ENCODE results near the gene ARHGEF40.

ARHGEF40 gene

GRCh38 chr14:21070083-21070609 lies at the start of gene ARHGEF40:
Gene ARHGEF40 (plus strand): TSS chr14:21070304. CDS start chr14:21070397, 93 bp downstream.
- Histone ChIP-seq H3K9me3 (ENCODE audit: insufficient read depth, low read depth, low read length) (no peaks in the 10 kb centered on the region), H3F3A (ENCODE audit: low read depth) (no peaks in the 10 kb centered on the region), H3K9ac (ENCODE audit: low read depth, low read length, poor library complexity, severe bottlenecking) (peak within 1 kb of the TSS; percentile 83), H3K4me2 (ENCODE audit: low read depth, low read length, poor library complexity, severe bottlenecking) (peak within 1 kb of the TSS; percentile 96), H3K27me3 (ENCODE audit: insufficient read depth, low read length, poor library complexity, severe bottlenecking) (no peaks in the 10 kb centered on the region), H3K36me3 (ENCODE audit: insufficient read depth, low read length) (no peaks in the 10 kb centered on the region), H2AFZ (ENCODE audit: low read length) (peak within 1 kb of the TSS; percentile 90), H3K4me3 (ENCODE audit: low read length, poor library complexity, severe bottlenecking) (peak within 1 kb of the TSS; percentile 95), H3K9me2 (replicated peaks; ENCODE audit: low read depth, low read length) (no peaks in the 10 kb centered on the region), H3K4me1 (ENCODE audit: insufficient read depth, low read length, poor library complexity, severe bottlenecking) (peaks cover 32% of the 10 kb centered on the region), H3K79me2 (ENCODE audit: insufficient read depth, low read length) (no peaks in the 10 kb centered on the region), H4K20me1 (ENCODE audit: insufficient read depth, low read length, poor library complexity, severe bottlenecking) (no peaks in the 10 kb centered on the region)
- TF ChIP-seq EZH2phosphoT487 (IDR thresholded peaks at IDR 0.05; ENCODE audit: borderline replicate concordance) (no peak), CTCF (conservative IDR thresholded peaks at IDR 0.05; ENCODE audit: low read length) (no peak)

GRCh38 chr14:21020977-21021545 lies 49.0 kb upstream of the ARHGEF40 start:
- H3K79me2 ChIP-seq (ENCODE audit: insufficient read depth, low read length) = 0 out of 2 replicates have a peak, but pooled peaks cover 5% of the 10 kb centered on the region
- H3K9ac ChIP-seq (ENCODE audit: low read depth, low read length, poor library complexity, severe bottlenecking) = no peak overlapping the region
- H3K27me3 ChIP-seq (ENCODE audit: insufficient read depth, low read length, poor library complexity, severe bottlenecking) = no peaks in the 10 kb centered on the region
- peaks cover 11% of the 10 kb centered on the region for H3K4me1 ChIP-seq (ENCODE audit: insufficient read depth, low read length, poor library complexity, severe bottlenecking)
- no peak overlapping the region for H3K4me3 ChIP-seq (ENCODE audit: low read length, poor library complexity, severe bottlenecking)
- H3K4me2 ChIP-seq (ENCODE audit: low read depth, low read length, poor library complexity, severe bottlenecking) = no peak overlapping the region
- H3K9me3 ChIP-seq (ENCODE audit: insufficient read depth, low read depth, low read length) = no peaks in the 10 kb centered on the region
- no peaks in the 10 kb centered on the region for H3K36me3 ChIP-seq (ENCODE audit: insufficient read depth, low read length)
- H2AFZ ChIP-seq (ENCODE audit: low read length) = no peak overlapping the region
- no peaks in the 10 kb centered on the region for H3K9me2 ChIP-seq (replicated peaks; ENCODE audit: low read depth, low read length)
- no peaks in the 10 kb centered on the region for H3F3A ChIP-seq (ENCODE audit: low read depth)
- no peaks in the 10 kb centered on the region for H4K20me1 ChIP-seq (ENCODE audit: insufficient read depth, low read length, poor library complexity, severe bottlenecking)
- no peak for TF ChIP-seq EZH2phosphoT487 (IDR thresholded peaks at IDR 0.05; ENCODE audit: borderline replicate concordance)
- TF ChIP-seq CTCF (conservative IDR thresholded peaks at IDR 0.05; ENCODE audit: low read length) = no peak

GRCh38 chr14:21022686-21023085 lies 47.4 kb upstream of the ARHGEF40 start:
- Histone ChIP-seq H3K4me2 (ENCODE audit: low read depth, low read length, poor library complexity, severe bottlenecking) (no peak overlapping the region), H3K27me3 (ENCODE audit: insufficient read depth, low read length, poor library complexity, severe bottlenecking) (no peaks in the 10 kb centered on the region)
- TF ChIP-seq EZH2phosphoT487 (IDR thresholded peaks at IDR 0.05; ENCODE audit: borderline replicate concordance) (no peak), CTCF (conservative IDR thresholded peaks at IDR 0.05; ENCODE audit: low read length) (no peak)

More at GRCh38 chr14:21022686-21023085, 47.4 kb upstream of the ARHGEF40 start:
- H3K4me1 ChIP-seq (ENCODE audit: insufficient read depth, low read length, poor library complexity, severe bottlenecking) = peaks cover 11% of the 10 kb centered on the region
- H3K9me3 ChIP-seq (ENCODE audit: insufficient read depth, low read depth, low read length) = no peaks in the 10 kb centered on the region
- no peaks in the 10 kb centered on the region for H3K36me3 ChIP-seq (ENCODE audit: insufficient read depth, low read length)
- H3K4me3 ChIP-seq (ENCODE audit: low read length, poor library complexity, severe bottlenecking) = no peak overlapping the region
- H4K20me1 ChIP-seq (ENCODE audit: insufficient read depth, low read length, poor library complexity, severe bottlenecking) = no peaks in the 10 kb centered on the region
- 0 out of 2 replicates have a peak, but pooled peaks cover 5% of the 10 kb centered on the region for H3K79me2 ChIP-seq (ENCODE audit: insufficient read depth, low read length)
- no peaks in the 10 kb centered on the region for H3K9me2 ChIP-seq (replicated peaks; ENCODE audit: low read depth, low read length)
- no peaks in the 10 kb centered on the region for H3F3A ChIP-seq (ENCODE audit: low read depth)
- H2AFZ ChIP-seq (ENCODE audit: low read length) = no peak overlapping the region
- no peak overlapping the region for H3K9ac ChIP-seq (ENCODE audit: low read depth, low read length, poor library complexity, severe bottlenecking)
